Activated T-cell treated with anti-CD3 and anti-CD28 coated beads for 48 hours (primary cell): ENCODE measurements around the gene CALN1.

ENCODE experiments used
- DNase-seq: peaks from one replicate; pipeline ENCODE4 v3.0.0-alpha.2; 2020; ENCODE audit warnings: low read depth

Gene CALN1

GRCh38 chr7:72325561-72325960 lies 86.6 kb downstream of the CALN1 start:
- no peak for DNase-seq

GRCh38 chr7:72321637-72322036 lies 90.5 kb downstream of the CALN1 start:
- no peak for DNase-seq

GRCh38 chr7:72321081-72321480 lies 91.1 kb downstream of the CALN1 start:
- no peak for DNase-seq

GRCh38 chr7:72317341-72317740 lies 94.8 kb downstream of the CALN1 start:
- DNase-seq = no peak

GRCh38 chr7:72316148-72316547 lies 96.0 kb downstream of the CALN1 start:
- no peak for DNase-seq

- DNase-seq = no peak
Observed at GRCh38 chr7:72313906-72314305, 98.2 kb downstream of the CALN1 start.

GRCh38 chr7:72310301-72310700 lies 101.8 kb downstream of the CALN1 start:
- DNase-seq = no peak

GRCh38 chr7:72309476-72309875 lies 102.7 kb downstream of the CALN1 start:
- no peak for DNase-seq

GRCh38 chr7:72308986-72309385 lies 103.2 kb downstream of the CALN1 start:
- DNase-seq = no peak

GRCh38 chr7:72307566-72307965 lies 104.6 kb downstream of the CALN1 start:
- no peak for DNase-seq

GRCh38 chr7:72298912-72299311 lies 113.2 kb downstream of the CALN1 start:
- no peak for DNase-seq

- DNase-seq = no peak
Observed at GRCh38 chr7:72298091-72298490, 114.0 kb downstream of the CALN1 start.

GRCh38 chr7:72297636-72298035 lies 114.5 kb downstream of the CALN1 start:
- no peak for DNase-seq

- no peak for DNase-seq
Observed at GRCh38 chr7:72292794-72293193, 119.3 kb downstream of the CALN1 start.

GRCh38 chr7:72292118-72292517 lies 120.0 kb downstream of the CALN1 start:
- DNase-seq = no peak

- no peak for DNase-seq
Observed at GRCh38 chr7:72286519-72286918, 125.6 kb downstream of the CALN1 start.

GRCh38 chr7:72283309-72283708 lies 128.8 kb downstream of the CALN1 start:
- no peak for DNase-seq

GRCh38 chr7:72281308-72281707 lies 130.8 kb downstream of the CALN1 start:
- DNase-seq = no peak

- no peak for DNase-seq
Observed at GRCh38 chr7:72279203-72279602, 132.9 kb downstream of the CALN1 start.

- DNase-seq = no peak
Observed at GRCh38 chr7:72278550-72278949, 133.6 kb downstream of the CALN1 start.

- DNase-seq = no peak
Observed at GRCh38 chr7:72275382-72276070, 136.6 kb downstream of the CALN1 start.

- no peak for DNase-seq
Observed at GRCh38 chr7:72272479-72272878, 139.7 kb downstream of the CALN1 start.

GRCh38 chr7:72268796-72269195 lies 143.3 kb downstream of the CALN1 start:
- no peak for DNase-seq

GRCh38 chr7:72268090-72268489 lies 144.0 kb downstream of the CALN1 start:
- DNase-seq = no peak
